Activated naive CD8-positive, alpha-beta T cell treated with anti-CD3 and anti-CD28 coated beads, Interleukin-2, amount 50 U/mL, for 16 hours (primary cell): Measurements from ENCODE around the gene MYRIP.
"Not testable (repeated sequence)": the region's sequence is repeated elsewhere in the genome, so short reads cannot be mapped to it uniquely, and the experiment has no call there.

ENCODE experiments used
- DNase-seq: peaks from one replicate; pipeline ENCODE4 v3.0.0-alpha.2; 2020; ENCODE audit warnings: low read depth, low spot score

The MYRIP gene

DNA sequence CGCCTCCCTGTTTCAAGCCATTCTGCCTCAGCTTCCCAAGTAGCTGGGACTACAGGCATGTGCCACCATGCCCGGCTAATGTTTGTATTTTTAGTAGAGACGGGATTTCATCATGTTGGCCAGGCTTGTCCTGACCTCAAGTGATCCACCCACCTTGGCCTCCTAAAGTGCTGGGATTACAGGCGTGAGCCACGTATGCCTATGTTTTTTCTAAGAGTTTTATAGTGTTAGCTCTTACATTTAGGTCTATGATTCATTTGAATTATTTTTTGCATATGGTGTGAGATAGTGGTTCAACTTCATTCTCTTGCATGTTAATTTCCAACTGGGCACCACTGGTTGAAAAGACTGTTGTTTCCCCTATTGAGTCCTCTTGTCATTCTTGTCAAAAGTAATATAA lies 473.6 kb downstream of the MYRIP start:
- DNase-seq = not testable (repeated sequence)

GRCh38 chr3:40287248-40287647 lies 477.8 kb downstream of the MYRIP start:
- no peak for DNase-seq

DNA sequence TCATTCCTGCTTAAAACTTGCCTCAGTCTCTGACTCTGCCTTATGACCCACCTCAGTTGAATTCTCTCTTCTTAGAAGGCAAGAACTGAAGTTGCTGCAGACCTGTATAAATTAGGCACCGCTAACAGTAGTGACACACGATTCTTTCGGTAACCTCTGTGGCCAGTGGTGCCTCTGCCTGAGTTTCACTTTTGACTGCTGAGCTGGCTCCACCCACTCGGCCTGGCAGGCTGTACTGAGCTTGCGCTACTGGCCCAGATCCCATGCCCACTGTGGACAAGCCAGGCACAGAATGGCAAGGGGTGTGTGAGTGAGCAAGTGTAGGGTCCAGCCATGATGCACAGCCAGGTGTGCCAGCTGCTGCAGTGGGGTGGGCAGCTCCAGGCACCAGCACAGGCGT lies 481.0 kb downstream of the MYRIP start:
- no peak for DNase-seq

DNA sequence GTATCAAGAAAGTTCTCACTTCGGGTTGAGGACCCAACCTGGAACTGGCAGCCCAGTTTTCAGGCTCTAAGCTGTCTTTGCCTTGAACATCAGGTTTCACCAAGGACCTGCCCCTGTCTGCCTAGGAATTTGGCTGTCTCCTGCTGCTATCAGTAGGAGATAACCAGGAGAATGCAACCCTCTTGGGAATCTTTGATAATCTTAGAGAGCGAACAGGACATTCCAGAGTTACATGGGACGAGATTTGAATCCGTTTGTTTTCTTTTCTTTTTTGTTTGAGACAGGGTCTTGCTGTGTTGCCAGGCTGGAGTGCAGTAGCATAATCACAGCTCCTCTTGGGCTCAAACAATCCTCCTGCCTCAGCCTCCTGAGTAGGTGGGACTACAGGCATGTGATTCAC lies 482.1 kb downstream of the MYRIP start:
- no peak for DNase-seq

- no peak for DNase-seq
Measured at GRCh38 chr3:40292637-40293349, 483.4 kb downstream of the MYRIP start.

DNA sequence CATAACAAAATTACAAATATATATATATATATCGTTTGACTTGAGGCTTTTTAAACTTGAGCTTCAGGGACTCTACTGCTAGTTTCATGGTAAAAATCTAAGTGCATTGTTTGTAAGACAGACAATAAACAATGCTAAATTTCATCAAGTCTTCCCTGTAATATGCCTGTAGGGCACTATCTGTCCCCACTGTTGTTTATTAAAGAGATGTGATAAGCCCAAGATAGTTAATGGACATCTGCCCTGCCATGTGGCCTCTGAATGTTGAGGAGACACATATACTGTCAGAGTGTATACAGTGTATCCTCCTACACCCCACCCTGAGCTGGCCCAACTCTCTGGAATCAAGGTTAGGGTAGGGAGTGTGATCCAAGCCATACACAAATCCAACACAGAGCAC lies 485.0 kb downstream of the MYRIP start:
- DNase-seq = no peak

DNA sequence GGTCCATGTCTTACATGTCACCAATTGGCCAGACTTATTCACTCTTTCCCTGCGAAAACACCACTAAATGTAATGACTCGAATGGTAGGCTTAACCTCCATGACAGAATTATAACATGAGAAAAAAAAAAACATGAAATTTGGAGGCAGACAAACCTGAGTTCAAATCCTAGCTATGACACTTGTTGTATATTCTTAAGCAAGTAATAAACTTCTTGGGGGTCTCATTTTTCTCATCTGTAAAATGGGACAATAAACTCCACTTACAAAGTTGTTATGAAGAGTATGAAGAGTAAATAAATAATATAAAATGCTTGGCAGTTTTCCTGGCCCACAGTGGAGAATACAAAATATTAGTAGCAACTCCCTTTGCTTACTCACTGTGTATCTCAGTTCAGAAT lies 488.7 kb downstream of the MYRIP start:
- no peak for DNase-seq

DNA sequence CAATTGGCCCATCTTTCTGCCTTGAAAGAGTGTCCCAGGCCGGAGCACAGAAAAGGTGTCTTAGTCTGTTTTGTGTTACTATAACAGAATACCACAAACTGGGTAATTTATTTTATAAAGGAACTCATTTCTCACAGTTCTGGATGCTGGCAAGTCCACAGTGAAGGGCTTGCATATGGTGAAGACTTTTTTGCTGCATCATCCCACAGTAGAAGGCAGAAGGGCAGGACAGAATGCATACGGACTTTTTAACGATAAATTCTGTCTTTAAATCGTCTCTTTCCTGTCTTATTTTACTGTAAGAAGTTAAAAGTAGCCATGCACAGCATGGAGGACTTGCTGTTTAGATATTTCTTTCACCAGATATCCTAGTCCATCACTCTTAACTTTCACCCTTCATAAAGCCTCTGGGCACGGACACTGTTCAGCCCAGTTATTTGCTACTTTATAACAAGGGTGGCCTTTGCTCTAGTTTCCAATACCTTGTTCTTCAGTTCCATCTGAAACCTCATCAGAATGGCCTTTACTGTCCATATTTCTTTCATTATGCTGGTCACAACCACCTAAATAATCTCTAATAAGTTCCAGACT lies 489.8 kb downstream of the MYRIP start:
- DNase-seq = no peak

- no peak for DNase-seq
Measured at GRCh38 chr3:40299721-40300335, 490.4 kb downstream of the MYRIP start.

DNA sequence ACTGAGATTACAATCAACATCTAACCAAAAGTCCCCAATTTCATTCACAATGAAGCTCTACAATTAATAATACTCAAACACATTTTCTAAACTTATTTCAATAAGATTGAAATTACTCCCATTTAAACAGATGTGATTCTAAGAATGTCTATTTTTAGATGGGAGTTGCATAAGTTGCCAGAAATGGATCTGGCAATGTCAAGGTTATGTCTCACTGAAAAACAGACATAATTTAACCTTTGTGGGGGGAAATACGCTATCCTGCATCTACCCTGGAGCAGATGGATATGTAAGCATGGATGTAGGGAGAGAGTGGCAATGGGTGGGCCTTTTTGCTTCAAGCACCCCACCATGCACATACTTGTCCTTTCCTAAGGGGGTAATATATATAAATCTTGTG lies 493.4 kb downstream of the MYRIP start:
- DNase-seq = no peak

DNA sequence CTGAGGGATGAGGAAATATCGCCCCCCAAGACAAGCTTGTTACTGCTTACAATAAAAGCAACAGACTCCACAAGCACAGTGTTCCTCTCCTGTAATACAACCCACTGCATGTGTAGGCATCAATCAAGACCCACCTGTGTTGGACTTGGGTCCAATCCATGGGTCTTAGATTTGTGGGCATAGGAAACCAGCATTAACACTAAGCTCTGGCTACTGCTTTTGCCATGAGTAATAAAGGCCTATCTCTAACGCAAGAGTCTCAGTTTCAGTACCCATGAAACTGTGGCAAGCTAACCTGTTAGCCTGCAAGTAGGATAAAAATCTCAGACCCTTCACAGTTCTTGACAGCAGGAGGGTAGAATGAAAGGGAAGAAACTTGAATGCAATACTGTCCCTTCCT lies 494.9 kb downstream of the MYRIP start:
- DNase-seq = no peak

GRCh38 chr3:40306336-40306735 lies 496.9 kb downstream of the MYRIP start:
- DNase-seq = no peak

DNA sequence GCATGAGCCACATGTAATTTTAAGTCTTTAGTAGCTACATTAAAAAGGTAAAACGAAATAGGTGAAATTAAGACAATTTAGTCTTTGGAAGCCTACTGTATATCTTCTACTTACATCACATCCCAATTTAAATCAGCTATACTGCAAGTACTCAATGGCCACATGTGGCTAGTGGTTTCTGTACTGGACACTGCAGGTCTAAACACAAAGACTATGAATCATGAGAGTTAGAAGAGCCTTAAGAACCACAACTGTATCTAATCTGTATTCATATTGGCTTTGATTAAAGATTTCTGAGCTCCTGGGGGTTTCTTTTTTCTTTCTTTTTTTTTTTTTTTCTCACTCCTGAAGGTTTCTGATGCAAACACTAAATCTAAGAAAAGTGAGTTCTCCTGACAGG lies 497.8 kb downstream of the MYRIP start:
- DNase-seq = no peak

DNA sequence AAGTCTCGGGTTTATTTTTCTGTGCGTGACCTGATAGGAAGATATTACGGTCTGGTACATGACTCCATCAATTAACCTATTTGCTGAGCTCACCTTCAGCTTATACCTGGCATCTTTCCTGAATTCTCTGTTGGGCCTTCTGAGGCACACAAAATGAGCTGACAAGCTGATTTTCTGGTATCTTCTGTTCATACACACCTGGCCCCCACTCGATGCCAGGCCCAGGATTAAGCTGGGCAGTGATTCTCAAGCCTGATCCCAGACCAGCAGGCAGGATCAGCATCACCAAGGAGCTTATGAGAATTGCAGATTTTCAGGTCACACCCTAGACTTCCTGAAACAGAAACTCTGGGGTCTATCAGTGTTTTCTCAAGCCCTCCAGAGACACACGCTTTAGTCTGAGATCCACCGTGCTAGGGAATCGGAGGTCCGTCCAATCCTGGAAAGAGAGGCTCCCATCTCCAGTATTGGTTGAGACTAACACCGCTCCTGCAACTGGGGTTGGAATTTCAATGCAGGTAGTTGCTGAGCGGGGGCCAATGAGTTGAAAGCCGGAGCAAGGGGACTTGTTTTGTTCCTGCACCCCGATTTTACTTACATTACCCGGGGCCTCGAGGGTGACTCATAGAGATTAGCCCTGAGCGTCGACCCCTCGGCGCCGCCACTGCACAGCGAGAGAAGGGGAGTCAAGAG lies 499.5 kb downstream of the MYRIP start:
- no peak for DNase-seq

DNA sequence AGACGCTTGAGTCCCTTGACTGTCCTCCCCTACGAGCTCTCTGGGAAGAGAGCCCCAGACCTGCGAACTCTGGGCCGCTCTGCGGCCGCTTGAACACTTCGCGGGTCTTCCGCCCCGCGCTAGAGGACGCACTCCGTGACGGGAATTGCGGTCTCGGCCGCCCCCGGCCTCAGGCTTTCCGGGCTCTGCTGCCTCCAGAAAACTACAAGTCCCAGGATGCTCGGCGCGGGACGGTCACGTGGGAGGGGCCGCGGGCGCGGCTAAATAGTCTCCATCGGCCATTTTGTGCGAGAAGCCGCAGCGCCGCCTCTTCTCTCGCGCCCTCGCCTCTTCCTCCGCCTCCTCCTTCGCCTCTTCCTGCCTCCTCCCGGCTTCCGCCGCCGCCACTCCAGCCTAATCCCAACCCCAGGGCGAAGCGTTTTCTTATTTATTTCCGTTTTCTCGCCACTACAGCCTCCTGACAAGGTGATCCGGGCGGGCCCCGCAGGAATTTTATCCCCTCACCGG lies 500.1 kb downstream of the MYRIP start, which contains the start of gene EIF1B:
Gene EIF1B, plus strand, starts transcription at position 290 of the 507 bp plus-strand sequence. CDS start 235 bp downstream, outside the sequence.
- DNase-seq = peak; percentile 94
